Astrocyte of the spinal cord (primary cell): ENCODE results near the gene MVB12B.
A peak's percentile ranks its signal among the peaks of the same experiment; 100 is the strongest.

ENCODE experiments used
- DNase-seq: peaks from one replicate; pipeline ENCODE4 v3.0.0; 2011; ENCODE audit warnings: low read depth, low spot score
- H3K4me3 ChIP-seq: 2 replicates; pipeline ENCODE4 v1.5.1; 2011; ENCODE audit warnings: low read depth, mild to moderate bottlenecking, low read length, moderate library complexity
- CTCF ChIP-seq: IDR thresholded peaks from 2 replicates; pipeline ENCODE4 v1.5.1; 2012; ENCODE audit warnings: low read depth, mild to moderate bottlenecking, low read length, inconsistent platforms
- in situ Hi-C: cut with HindIII; loops from 2 replicates; pipeline ENCODE4 v1.10.0; 2017; ENCODE audit warnings: low sequenced_read_pairs

Gene MVB12B

GRCh38 chr9:126406075-126406667, 79.5 kb downstream of the MVB12B start:
- DNase-seq = no peak
- H3K4me3 ChIP-seq = no peak overlapping the region
- TF ChIP-seq CTCF = no peak
- in situ Hi-C loops = no loop called here

- no peak overlapping the region for H3K4me3 ChIP-seq
- peak; percentile 25 for DNase-seq
- in situ Hi-C loops = no loop called here
- TF ChIP-seq CTCF = no peak
These were observed 80.7 kb downstream of the MVB12B start for GRCh38 chr9:126407114-126407870.

- TF ChIP-seq CTCF = no peak
- in situ Hi-C loops = no loop called here
- no peak for DNase-seq
- H3K4me3 ChIP-seq = no peak overlapping the region
These were observed 81.4 kb downstream of the MVB12B start for GRCh38 chr9:126408004-126408403.

GRCh38 chr9:126410229-126410628, 83.6 kb downstream of the MVB12B start:
- no peak overlapping the region for H3K4me3 ChIP-seq
- TF ChIP-seq CTCF = no peak
- in situ Hi-C loops = no loop called here
- DNase-seq = no peak

GRCh38 chr9:126411225-126411947, 84.8 kb downstream of the MVB12B start:
- TF ChIP-seq CTCF = no peak
- peak; percentile 74 for DNase-seq
- in situ Hi-C loops = no loop called here
- H3K4me3 ChIP-seq = no peak overlapping the region

GRCh38 chr9:126411948-126412284, 85.3 kb downstream of the MVB12B start:
- no peak overlapping the region for H3K4me3 ChIP-seq

More at GRCh38 chr9:126411948-126412284, 85.3 kb downstream of the MVB12B start:
- in situ Hi-C loops = no loop called here
- no peak for DNase-seq
- no peak for TF ChIP-seq CTCF
